IPS-18a (cell line): Measurements from ENCODE around the gene LAMA2.
A peak's percentile ranks its signal among the peaks of the same experiment; 100 is the strongest.

Source experiments
- H3K27ac ChIP-seq: one replicate; pipeline ENCODE4 v1.5.1; 2013; ENCODE audit warnings: low read length
- H3K27me3 ChIP-seq: one replicate; pipeline ENCODE4 v1.6.1; 2013; ENCODE audit warnings: mild to moderate bottlenecking, low read length; ENCODE audit not compliant: control insufficient read depth, insufficient read depth
- H3K36me3 ChIP-seq: one replicate; pipeline ENCODE4 v1.6.1; 2013; ENCODE audit warnings: low read depth, low read length; ENCODE audit not compliant: control insufficient read depth
- H3K4me1 ChIP-seq: one replicate; pipeline ENCODE4 v1.6.1; 2013; ENCODE audit warnings: low read depth, low read length; ENCODE audit not compliant: control insufficient read depth
- H3K4me3 ChIP-seq: one replicate; pipeline ENCODE4 v1.5.1; 2013; ENCODE audit warnings: low read length
- H3K9ac ChIP-seq: one replicate; pipeline ENCODE4 v1.6.1; 2013; ENCODE audit warnings: mild to moderate bottlenecking, low read length, moderate library complexity
- H3K9me3 ChIP-seq: one replicate; pipeline ENCODE4 v1.6.1; 2013; ENCODE audit warnings: low read depth, low read length; ENCODE audit not compliant: control insufficient read depth

LAMA2 gene

GRCh38 chr6:128870746-128871145 is 12.2 kb upstream of the LAMA2 start:
- no peak overlapping the region for H3K4me3 ChIP-seq
- H3K4me1 ChIP-seq, result no peaks in the 10 kb centered on the region
- no peak overlapping the region for H3K27ac ChIP-seq
- no peaks in the 10 kb centered on the region for H3K27me3 ChIP-seq
- no peaks in the 10 kb centered on the region for H3K9me3 ChIP-seq
- H3K36me3 ChIP-seq, result no peaks in the 10 kb centered on the region
- H3K9ac ChIP-seq, result no peak overlapping the region

GRCh38 chr6:128874863-128875262 is 8.1 kb upstream of the LAMA2 start:
- H3K4me3 ChIP-seq, result no peak overlapping the region
- no peaks in the 10 kb centered on the region for H3K36me3 ChIP-seq
- no peaks in the 10 kb centered on the region for H3K9me3 ChIP-seq
- H3K27ac ChIP-seq, result no peak overlapping the region
- no peaks in the 10 kb centered on the region for H3K4me1 ChIP-seq
- H3K9ac ChIP-seq, result no peak overlapping the region
- H3K27me3 ChIP-seq, result no peaks in the 10 kb centered on the region

- Histone ChIP-seq H3K36me3 (no peaks in the 10 kb centered on the region), H3K4me3 (peak overlapping the region; percentile 76), H3K4me1 (peaks cover 6% of the 10 kb centered on the region), H3K27ac (no peak overlapping the region), H3K27me3 (peaks cover 13% of the 10 kb centered on the region), H3K9me3 (no peaks in the 10 kb centered on the region), H3K9ac (no peak overlapping the region)
Observed at GRCh38 chr6:128882560-128882959, 378 bp upstream of the LAMA2 start.

GRCh38 chr6:128883906-128884305 is 968 bp downstream of the LAMA2 start:
- peaks cover 13% of the 10 kb centered on the region for H3K27me3 ChIP-seq
- peaks cover 6% of the 10 kb centered on the region for H3K4me1 ChIP-seq
- no peaks in the 10 kb centered on the region for H3K36me3 ChIP-seq
- H3K27ac ChIP-seq, result no peak overlapping the region
- H3K9me3 ChIP-seq, result no peaks in the 10 kb centered on the region
- H3K9ac ChIP-seq, result no peak overlapping the region
- peak overlapping the region; percentile 76 for H3K4me3 ChIP-seq

- Histone ChIP-seq H3K4me3 (no peak overlapping the region), H3K27me3 (peaks cover 13% of the 10 kb centered on the region), H3K9me3 (no peaks in the 10 kb centered on the region), H3K36me3 (no peaks in the 10 kb centered on the region), H3K27ac (no peak overlapping the region), H3K4me1 (peaks cover 6% of the 10 kb centered on the region), H3K9ac (no peak overlapping the region)
Observed at GRCh38 chr6:128885381-128885780, 2.4 kb downstream of the LAMA2 start.

- Histone ChIP-seq H3K9me3 (no peaks in the 10 kb centered on the region), H3K36me3 (no peaks in the 10 kb centered on the region), H3K27me3 (peaks cover 13% of the 10 kb centered on the region), H3K4me3 (no peak overlapping the region), H3K4me1 (peaks cover 6% of the 10 kb centered on the region), H3K9ac (no peak overlapping the region), H3K27ac (no peak overlapping the region)
Observed at GRCh38 chr6:128886706-128887105, 3.8 kb downstream of the LAMA2 start.

- Histone ChIP-seq H3K27ac (no peak overlapping the region), H3K4me3 (no peak overlapping the region), H3K9ac (no peak overlapping the region), H3K9me3 (no peaks in the 10 kb centered on the region), H3K36me3 (no peaks in the 10 kb centered on the region), H3K27me3 (peaks cover 7% of the 10 kb centered on the region), H3K4me1 (no peaks in the 10 kb centered on the region)
Observed at GRCh38 chr6:128888444-128889175, 5.7 kb downstream of the LAMA2 start.

GRCh38 chr6:128889870-128890269 is 6.9 kb downstream of the LAMA2 start:
- H3K36me3 ChIP-seq, result no peaks in the 10 kb centered on the region
- no peaks in the 10 kb centered on the region for H3K4me1 ChIP-seq
- no peaks in the 10 kb centered on the region for H3K27me3 ChIP-seq
- H3K9ac ChIP-seq, result no peak overlapping the region
- H3K9me3 ChIP-seq, result no peaks in the 10 kb centered on the region
- H3K4me3 ChIP-seq, result no peak overlapping the region
- H3K27ac ChIP-seq, result no peak overlapping the region

GRCh38 chr6:128892079-128892478 is 9.1 kb downstream of the LAMA2 start:
- no peaks in the 10 kb centered on the region for H3K9me3 ChIP-seq
- no peaks in the 10 kb centered on the region for H3K4me1 ChIP-seq
- no peak overlapping the region for H3K4me3 ChIP-seq
- no peaks in the 10 kb centered on the region for H3K27me3 ChIP-seq
- no peak overlapping the region for H3K9ac ChIP-seq
- H3K36me3 ChIP-seq, result no peaks in the 10 kb centered on the region
- no peak overlapping the region for H3K27ac ChIP-seq

GRCh38 chr6:128899341-128900050 is 16.6 kb downstream of the LAMA2 start:
- Histone ChIP-seq H3K4me1 (no peaks in the 10 kb centered on the region), H3K9ac (no peak overlapping the region), H3K27me3 (no peaks in the 10 kb centered on the region), H3K36me3 (no peaks in the 10 kb centered on the region), H3K9me3 (no peaks in the 10 kb centered on the region), H3K27ac (no peak overlapping the region), H3K4me3 (no peak overlapping the region)

- no peaks in the 10 kb centered on the region for H3K9me3 ChIP-seq
- H3K4me1 ChIP-seq, result no peaks in the 10 kb centered on the region
- no peak overlapping the region for H3K4me3 ChIP-seq
- no peaks in the 10 kb centered on the region for H3K27me3 ChIP-seq
- no peak overlapping the region for H3K9ac ChIP-seq
- no peak overlapping the region for H3K27ac ChIP-seq
- H3K36me3 ChIP-seq, result no peaks in the 10 kb centered on the region
Observed at GRCh38 chr6:128903715-128904114, 20.8 kb downstream of the LAMA2 start.

- Histone ChIP-seq H3K9ac (no peak overlapping the region), H3K4me1 (peaks cover 3% of the 10 kb centered on the region), H3K9me3 (no peaks in the 10 kb centered on the region), H3K36me3 (no peaks in the 10 kb centered on the region), H3K27ac (no peak overlapping the region), H3K4me3 (no peak overlapping the region), H3K27me3 (no peaks in the 10 kb centered on the region)
Observed at GRCh38 chr6:128914051-128914450, 31.1 kb downstream of the LAMA2 start.
